Embryonic facial prominence (tissue), 1 donor: ENCODE measurements around the gene CEP97.

Source experiments
- DNase-seq: peaks from one replicate; pipeline ENCODE4 v3.0.0-alpha.2; 2016; ENCODE audit errors: extremely low spot score

The CEP97 gene

GRCh38 chr3:101813817-101814440 is 89.5 kb downstream of the CEP97 start:
- no peak for DNase-seq

GRCh38 chr3:101814835-101815234 is 90.4 kb downstream of the CEP97 start:
- DNase-seq, result no peak

GRCh38 chr3:101816215-101817149 is 92.1 kb downstream of the CEP97 start:
- no peak for DNase-seq

GRCh38 chr3:101817992-101818391 is 93.6 kb downstream of the CEP97 start:
- no peak for DNase-seq

- no peak for DNase-seq
These were observed 95.3 kb downstream of the CEP97 start for GRCh38 chr3:101819649-101820206.
